GM21423 (cell line): ENCODE data around the gene KLHL22.

Source experiments
- ATAC-seq: cut with Tn5 transposase; IDR thresholded peaks from one replicate; pipeline ENCODE4 v1.9.1; 2021; ENCODE audit warnings: mild to moderate bottlenecking, moderate library complexity; ENCODE audit not compliant: unreplicated experiment

KLHL22 gene

DNA sequence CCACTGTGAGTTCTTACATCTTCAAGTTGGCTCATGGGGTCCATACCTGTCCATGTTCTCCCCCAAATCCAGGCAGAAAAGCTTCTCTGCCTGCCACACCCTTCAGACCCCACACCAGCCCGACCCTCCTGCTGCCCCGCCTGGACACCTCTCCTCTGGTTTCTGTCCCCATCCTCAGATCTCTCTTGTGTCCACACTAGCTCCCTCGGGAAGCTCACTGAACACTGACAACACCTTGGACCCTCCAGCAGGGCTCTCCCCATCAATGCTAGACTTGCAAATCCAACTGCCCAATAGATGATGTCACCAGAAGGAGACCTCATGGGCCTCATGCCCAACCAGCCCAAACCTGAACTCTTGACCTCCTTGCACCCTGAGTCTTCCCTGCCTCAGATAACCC lies 60.8 kb downstream of the KLHL22 start:
- ATAC-seq = no peak

DNA sequence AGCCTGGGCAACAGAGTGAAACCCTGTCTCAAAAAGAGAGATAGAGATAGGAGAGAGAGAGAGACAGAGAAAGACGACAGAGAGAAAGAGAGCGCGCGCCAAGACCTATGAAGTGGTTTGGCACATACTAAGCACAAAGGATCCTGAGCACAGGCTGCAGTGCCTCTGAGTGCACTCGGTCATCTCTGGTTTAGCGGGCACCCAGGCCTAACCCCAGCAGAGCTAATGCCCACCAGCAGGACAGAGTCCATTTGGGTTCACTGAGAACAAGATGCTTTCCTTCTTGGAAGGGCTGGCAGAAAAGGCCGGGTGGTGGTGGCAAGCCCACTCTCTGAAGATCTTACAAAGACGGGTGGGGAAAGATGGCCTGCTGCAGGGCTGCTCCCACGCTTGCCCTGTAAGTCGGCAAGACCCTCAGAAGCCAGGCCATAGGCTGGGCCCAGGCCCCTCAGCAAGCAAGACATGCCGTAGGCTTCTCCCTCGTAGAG lies 61.3 kb downstream of the KLHL22 start:
- no peak for ATAC-seq

DNA sequence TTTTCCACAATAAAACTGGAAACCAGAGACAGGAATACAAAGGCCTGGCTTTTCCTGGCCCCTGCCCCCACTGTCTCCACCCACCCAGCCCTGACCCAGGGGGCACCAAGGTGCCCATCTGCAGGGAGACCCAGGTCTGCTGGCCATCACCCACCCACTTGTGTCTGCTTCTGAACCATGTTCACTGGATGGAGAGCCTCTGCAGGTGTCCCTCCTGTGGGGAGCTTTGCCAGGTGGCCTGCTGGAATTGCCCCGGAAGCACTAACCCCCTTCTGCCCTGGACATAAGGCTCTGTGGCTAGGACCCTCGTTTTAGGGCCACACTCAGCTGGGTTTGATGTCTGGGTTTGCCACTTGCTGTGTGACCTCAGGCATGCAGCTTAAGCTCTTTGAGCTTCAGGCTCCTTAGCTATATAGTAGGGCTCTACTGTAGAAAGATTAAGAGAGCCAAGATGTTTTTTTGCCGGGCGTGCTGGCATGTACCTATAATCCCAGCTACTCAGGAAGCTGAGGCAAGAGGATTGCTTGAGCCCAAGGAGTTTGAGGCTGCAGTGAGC lies 61.8 kb downstream of the KLHL22 start:
- ATAC-seq = no peak

DNA sequence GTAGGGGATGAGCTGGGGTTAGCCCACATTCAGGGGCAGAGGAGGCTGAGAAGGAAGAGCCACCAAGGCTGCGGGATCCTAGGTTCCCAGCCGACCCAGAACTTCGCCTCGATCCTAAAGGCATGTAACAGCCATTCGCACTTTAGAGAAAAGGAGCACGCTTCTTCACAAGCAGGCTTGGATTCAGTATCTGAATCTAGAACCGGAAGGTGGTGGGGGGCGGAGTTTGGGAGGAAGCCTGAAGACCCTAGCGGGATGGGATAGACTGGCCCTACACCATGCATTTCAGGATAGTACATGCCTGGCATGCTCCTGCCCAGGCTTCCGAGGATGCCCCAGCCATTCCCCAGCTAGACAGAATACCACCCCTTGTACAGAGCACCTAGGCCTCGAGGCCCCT lies 62.4 kb downstream of the KLHL22 start:
- ATAC-seq = no peak

DNA sequence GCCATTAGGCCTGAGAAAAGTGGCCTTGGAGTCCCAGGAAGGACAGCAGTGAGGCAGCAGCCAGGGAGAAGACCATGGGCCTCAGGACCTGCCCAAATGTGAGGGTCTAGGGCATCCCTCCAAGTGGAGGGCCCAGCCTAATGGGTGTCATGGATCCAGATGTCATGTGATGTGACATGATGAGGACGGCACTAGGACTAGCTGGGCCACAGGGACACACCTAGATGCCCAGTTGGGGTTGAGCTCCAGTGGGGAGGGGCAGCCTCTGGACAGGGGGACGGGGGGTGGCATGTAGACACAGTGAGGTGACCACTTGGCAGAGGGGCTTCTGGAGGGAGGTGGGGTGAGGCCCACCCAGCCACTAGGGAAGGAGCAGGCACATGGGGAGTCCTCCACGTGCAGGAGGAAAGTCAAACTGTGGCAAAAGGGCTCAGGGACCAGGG lies 63.3 kb downstream of the KLHL22 start:
- no peak for ATAC-seq

DNA sequence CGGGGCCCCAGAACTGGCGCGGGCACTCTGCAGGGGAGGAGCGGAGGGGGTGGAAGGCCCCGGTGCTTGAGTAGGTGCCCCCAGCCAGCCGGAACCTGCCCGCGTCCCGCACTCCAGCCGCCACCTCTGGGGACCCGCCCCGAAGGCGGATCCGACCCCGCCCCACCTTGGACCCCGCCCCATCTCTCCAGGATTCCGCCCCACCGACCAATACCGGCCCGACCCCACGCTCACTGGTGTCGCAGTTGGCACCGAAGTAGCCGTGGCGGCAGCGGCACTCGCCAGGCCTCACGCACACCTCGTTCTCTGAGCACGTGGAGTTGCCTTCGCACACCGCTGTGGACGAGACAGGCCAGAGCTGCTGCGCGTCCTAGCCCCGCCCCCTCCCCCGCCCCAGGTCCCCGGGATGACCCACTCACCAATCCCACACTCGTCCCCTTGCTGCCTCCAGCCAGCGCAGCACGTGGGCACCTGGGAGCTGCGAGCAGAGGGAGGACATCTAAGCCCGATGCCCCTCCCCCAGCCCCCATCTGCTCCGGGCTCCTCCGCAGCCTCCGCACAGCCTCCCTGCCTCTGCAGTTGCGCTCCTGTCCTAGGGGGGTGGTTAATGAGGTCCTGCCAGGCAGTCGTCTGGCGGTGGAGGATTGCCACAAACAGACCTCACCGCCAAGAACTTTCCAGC lies 63.9 kb downstream of the KLHL22 start:
- ATAC-seq = no peak

DNA sequence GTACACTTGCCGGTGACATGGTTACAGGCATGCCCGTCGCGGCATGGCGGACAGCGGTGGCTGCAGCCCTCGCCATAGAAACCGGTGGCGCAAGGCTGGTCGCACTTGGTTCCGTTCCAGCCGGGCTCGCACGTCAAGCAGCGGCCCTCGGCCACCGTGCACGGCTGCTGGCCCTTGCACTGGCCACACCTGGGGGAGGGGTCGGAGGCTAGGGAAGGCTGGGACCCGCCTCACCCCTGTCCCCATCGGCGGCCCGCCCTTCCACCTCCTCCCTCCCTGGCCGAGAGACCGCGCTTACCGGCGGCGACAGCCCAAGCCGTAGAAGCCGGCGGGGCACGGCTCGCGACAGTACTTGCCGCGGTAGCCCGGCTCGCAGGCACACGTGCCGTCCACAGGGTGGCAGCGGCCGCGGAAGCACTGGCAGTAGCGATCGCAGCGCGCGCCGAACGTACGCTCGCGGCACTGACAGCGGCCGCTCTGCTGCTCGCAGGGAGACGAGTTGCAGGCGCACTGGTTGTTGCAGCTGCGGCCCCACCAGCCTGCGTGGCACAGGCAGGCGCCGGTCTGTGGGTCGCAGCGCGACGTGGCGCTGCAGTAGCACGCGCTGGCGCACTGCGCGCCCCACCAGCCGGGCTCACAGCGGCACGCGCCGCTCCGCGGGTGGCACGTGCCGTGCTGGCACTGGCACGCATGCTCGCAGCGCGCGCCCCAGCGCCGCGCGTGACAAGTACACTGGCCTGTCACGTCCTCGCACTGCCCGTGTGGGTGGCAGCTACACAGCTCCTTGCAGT lies 64.7 kb downstream of the KLHL22 start:
- no peak for ATAC-seq

DNA sequence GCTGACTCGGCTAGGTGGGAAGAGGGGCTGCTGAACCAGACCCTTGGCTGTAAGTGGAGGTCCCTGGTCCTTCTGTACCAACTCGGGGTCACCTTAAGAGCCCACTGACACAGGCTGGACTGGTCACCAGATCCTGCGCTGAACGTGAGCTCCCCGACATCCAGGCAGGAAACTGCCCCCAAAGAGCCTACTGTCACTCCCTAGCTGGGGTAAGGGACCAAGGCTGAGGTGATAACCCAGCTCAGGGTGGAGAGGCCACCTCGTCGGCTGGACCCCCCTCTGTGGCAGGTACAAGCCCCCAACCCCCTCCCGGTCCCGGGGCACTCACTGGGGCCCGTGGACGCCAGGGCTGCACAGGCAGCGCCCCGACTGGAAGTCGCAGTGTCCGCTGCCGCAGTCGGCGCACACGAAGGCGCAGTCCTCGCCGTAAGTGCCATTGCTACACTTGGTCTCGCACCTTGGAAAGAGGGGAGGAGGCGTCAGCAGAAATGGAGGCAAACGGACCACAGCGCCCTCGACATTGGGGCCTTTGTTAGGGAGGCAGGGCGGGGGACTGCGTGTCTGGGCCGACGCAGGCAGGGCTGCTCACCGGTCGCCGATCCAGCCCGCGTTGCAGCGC lies 65.4 kb downstream of the KLHL22 start:
- ATAC-seq = no peak

DNA sequence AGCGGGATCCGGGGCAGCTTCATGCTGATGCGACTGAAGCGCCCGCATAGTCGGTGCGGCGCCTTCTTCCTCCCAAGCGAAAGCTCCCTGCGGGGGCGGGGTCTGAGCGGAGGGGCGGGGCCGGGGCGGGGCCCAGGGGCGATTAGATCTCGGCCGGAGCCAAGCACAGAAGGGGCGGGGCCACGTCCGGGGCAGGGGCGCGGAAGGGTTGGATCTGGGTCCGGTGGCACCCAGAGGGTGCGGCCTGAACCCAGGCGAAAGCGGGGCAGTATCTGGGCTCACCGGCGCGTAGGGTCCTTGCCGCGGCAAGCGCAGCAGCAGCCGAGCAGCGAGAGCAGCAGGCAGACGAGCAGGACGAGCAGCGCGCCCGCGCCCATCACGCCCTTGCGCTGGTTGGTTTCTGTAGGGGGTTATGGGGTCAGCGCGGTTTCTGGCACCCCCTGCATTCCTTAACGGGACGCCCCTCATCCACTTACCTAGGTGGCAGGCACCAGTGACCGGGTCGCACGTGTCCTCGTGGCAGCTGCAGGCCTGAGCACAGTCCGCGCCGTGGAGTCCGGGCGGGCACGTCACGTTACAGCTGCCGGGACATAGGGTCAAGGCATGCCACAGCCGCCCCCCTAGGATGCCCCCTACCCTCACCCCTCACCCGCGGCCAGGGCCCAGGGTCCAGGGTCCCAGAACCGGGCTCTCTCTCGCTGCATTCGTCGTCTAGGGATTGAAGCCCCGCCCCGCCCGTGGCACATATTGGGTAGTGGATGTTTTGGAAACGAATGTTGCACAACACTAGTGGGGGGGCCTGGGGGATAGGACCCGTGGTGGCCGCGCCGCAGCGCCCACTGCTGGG lies 66.1 kb downstream of the KLHL22 start:
- ATAC-seq = no peak

DNA sequence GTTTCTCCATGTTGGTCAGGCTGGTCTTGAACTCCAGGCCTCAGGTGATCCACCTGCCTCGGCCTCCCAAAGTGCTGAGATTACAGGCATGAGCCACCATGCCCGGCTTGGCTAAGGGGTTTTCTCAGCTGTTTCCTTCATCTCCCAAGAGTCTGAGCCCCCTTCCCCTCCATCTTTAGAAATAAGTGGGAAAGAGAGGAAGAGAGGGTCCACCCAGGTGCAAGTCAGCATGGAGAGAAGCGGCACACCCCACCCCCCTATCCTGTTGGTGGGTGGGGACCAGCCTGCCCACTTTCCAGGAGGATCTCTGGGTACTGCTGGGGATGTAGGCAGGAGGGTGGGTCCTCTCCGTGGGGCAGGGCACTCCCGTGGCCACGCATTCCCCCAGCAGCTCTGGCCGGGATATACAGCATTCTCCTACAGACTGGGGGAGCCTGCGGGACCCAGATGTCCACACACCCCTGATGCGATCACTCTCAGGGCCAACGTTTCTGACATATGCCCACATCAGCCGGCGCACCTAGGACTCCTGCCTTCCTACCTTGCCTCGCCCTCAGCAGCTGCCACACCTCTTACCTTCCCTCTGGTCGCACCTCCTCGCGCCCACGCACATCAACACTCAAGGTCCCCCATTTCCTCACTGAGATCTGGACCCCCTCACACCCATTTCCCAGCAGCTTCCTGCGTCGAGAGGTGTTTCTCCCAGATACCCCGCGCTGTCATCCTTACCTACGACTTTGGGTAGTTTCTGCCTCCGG lies 66.9 kb downstream of the KLHL22 start:
- no peak for ATAC-seq

DNA sequence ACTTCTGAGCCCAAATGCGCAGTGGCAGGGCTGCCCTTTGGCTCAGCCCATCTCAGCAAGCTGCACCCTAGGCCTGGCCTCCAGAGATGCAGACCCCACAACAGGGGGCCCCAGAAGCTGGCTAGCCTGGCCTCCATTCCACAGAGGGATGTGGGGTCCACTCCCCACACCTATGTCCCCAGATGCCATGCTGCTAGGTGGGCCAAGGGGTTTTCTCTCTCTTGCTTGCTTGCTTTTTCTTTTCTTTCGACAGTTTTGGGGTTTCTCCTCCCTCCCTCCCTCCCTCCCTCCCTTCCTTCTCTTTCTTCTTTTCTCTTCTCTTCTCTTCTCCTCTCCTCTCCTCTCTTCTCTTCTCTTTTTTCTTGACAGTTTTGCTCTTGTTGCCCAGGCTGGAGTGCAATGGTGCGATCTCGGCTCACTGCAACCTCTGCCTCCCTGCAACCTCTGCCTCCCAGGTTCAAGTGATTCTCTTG lies 67.6 kb downstream of the KLHL22 start:
- ATAC-seq = no peak

DNA sequence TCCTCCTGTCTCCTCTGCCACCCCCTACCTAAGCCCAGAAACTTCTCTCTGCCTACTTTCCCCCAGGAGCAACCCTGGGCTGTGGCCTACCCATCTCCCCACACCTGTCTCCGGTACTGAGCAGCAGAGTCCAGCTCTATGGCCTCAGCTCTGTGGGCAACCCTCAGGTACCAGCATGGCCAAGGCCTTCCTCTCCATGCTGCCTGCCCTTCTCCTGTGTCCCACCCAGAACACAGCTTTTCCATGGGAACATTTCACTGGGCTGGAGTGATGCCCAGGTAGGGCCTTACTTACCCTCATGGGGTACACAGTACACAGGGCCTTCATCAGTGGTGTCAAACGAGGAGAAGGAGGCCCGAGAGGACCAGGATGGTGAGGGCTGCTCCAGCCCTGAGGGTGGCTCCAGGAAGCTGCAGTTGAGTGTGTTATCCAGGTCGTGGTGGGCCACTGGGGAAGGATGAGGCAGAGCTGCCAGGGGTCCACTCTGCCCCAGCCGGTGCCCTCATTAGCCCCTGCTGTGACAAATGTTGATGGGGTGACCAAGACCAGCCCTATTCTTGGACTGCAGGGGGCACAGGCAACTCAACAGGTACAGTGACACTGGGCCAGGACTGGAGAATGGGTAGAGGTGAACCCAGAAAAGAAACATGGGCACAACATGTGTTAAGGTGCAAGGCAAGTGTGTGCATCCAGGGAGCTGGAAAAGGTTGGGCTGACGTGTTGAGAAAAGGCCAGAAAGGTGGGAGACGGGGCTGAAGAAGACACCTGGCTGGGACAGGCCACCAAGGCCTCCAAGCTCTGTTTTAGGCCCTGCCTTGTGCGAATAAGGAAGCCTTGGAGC lies 68.3 kb downstream of the KLHL22 start:
- no peak for ATAC-seq

DNA sequence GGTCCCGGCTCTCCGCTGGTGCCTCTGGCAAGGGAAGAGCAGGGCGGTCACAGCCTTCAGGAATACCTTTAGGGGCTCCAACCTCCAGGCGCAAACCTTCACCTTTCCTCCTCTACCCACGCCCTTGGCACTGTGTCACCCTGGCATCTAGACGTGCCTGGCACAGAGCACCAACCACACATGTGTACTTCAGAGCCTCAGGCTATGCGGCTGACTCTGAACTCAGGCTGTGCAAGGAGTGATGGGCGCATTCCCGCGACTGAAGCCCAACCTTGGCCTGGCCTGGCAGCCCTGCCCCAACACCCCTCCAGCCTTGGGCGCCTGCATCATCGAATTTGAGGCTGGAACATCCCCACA lies 69.4 kb downstream of the KLHL22 start:
- no peak for ATAC-seq

DNA sequence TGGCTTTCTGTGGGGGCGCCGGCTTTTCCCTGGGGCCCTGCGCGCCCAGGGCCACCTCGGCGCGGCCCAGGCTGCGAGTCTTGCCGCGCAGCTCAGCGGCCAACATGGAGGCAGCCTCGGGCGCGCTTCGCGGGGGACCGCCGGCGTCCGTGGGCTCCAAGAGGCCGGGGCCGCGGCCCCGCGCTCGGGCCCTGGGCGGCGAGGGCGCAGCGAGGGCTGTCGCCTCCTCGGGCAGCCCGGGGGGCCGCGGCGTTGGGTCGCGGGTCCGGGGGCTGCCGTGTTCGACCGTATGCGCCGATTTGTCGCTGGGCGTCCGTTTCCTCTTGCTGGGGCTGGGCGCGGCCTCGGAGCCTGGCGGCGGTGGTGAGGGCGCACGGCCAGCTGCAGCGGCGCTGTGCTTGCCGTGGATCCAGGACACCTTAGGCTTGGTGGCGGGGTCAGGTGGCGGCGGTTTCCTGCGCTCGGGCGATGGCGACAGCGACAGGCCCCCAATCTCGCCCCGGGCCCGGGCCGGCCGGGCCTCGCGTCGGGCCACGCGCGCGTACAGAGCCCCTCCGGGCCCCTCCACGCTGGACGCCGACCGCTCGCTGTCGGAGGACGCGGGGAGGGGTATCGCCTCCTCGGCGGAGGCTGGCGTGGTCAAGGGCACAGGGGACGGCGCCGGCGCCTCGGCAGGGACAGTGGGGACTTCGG lies 69.9 kb downstream of the KLHL22 start:
- ATAC-seq = no peak

DNA sequence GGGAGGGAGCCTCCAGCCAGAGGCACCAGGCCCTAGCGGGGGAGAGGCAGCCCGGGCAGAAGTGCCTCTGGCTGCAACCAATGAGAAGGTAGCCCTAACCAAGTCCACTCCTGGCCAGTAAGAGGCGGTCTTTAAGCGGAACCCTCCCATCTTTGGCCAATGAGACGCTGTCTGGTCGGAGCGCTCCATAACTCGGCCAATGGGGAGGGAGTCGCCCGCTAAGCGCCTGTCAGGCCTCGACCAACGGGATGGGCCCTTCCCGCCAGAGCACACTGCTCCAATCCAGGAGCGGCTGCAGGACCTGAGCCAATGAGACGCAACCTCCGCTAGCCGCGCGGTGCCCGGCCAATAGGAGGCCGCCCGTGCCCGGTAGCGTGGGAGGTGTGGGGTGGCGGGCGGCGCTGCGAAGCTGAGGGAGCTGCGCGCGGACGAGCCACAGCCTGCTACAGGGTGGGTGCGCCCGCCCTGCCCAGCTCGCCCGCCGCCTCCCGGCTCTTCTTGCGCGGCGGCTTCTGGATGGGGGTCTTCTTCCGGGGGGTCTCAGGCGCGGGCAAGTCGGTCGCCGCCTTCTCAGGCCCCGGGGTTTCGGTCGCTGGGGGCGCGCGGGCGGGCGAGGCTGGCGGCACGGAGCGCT lies 70.5 kb downstream of the KLHL22 start:
- no peak for ATAC-seq

DNA sequence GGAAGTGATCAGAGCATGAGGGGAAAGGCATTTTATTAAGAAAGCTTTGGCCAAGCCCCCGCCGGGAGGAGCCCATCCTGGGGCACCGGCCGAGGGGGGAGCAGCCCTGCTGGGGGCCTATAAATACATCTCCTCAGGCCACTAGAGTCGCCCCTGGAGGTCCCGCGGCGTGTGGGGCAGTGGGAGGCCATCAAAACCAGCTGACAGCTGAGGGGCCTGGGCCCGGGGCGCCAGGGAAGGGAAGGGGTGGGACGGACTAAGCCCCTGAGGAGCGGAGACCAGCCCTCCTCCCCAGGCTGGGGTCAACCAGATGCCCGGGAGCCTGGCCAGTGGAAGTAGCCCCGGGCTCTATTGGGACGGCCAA lies 71.0 kb downstream of the KLHL22 start:
- ATAC-seq = no peak

DNA sequence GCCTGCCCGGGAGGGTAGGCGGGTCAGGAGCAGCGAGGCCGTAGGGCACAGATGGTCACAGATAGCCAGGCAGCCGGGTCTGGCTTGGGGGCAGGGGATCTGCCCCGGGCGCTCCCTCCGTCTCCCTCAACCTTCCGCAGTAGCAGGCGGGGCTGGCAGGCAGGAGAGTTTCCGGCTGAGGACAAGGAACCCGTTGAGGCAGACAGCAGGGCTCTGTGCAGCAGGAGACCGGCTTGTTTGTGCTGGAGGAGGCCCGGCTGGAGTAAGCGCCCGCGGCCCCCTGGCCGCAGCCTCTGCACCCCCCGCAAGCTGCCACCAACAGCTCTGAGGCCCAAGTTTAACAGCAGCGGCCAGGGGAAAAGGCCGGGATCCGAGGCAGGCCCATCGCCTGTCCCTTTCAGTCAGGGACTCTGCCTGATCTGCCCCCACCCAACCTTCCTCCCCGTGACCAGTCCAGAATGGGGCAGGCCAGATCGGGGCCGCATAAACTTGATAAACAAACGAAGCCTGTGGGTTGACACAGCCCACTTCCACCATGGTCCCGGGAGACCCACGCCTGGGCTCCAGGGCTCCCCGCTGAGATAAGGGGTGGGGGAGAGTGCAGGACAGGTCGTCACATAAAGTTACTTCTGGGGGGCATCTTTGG lies 71.6 kb downstream of the KLHL22 start:
- no peak for ATAC-seq
